BLaER1 treated with 17β-estradiol and CSF1 and Interleukin-3, amounts not matched to agents 10 nM and 100 nM (cell line): Measurements from ENCODE around the gene FAM135A.
A peak's percentile ranks its signal among the peaks of the same experiment; 100 is the strongest.

ENCODE experiments used
- H3K27ac ChIP-seq, 11 experiments: shearing (Covaris generic); formaldehyde crosslinking; 2 replicates each; pipeline ENCODE4 v1.8.1; 2022
- H3K27me3 ChIP-seq, 11 experiments: shearing (Covaris generic); formaldehyde crosslinking; 2 replicates each; pipeline ENCODE4 v1.8.1; 2022
- H3K36me3 ChIP-seq, 11 experiments: shearing (Covaris generic); formaldehyde crosslinking; 2 replicates each; pipeline ENCODE4 v1.8.1; 2022
- H3K4me1 ChIP-seq, 10 experiments: shearing (Covaris generic); formaldehyde crosslinking; 2 replicates each; pipeline ENCODE4 v1.8.1; 2022
- H3K4me2 ChIP-seq, 11 experiments: shearing (Covaris generic); formaldehyde crosslinking; 2 replicates each; pipeline ENCODE4 v1.8.1; 2022
- H3K4me3 ChIP-seq, 10 experiments: shearing (Covaris generic); formaldehyde crosslinking; 2 replicates each; pipeline ENCODE4 v1.8.1; 2022
- H3K9ac ChIP-seq, 11 experiments: shearing (Covaris generic); formaldehyde crosslinking; 2 replicates each; pipeline ENCODE4 v1.8.1; 2022
- H3K9me3 ChIP-seq, 11 experiments: shearing (Covaris generic); formaldehyde crosslinking; replicated peaks in 1 of 11; 2 replicates each; pipeline ENCODE4 v1.8.1; 2022
- H4K20me1 ChIP-seq, 11 experiments: shearing (Covaris generic); formaldehyde crosslinking; 2 replicates each; pipeline ENCODE4 v1.8.1; 2022
- Cebpa-rat ChIP-seq, 11 experiments: shearing (Covaris generic); IDR thresholded peaks; 2 replicates each; pipeline ENCODE4 v1.8.1; 2022

The FAM135A gene

DNA sequence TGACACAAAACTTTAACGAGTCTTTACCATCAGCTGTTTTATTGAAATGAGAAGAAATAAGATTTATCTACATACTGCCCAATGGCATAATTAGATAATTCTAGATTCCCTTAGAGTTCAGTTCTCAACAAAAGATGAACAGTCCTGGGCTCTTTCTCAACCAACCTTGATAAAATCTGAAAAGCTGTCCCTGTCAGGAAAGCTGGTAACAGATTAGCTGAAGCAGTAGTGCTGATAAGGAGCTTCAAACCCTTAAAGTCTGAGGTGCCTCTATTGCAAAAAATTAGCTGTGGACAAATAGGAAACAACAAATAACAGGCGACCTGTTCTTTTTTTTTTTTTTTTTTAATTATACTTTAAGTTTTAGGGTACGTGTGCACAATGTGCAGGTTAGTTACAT lies 35.9 kb upstream of the FAM135A start:
- H3K9ac ChIP-seq = no peak overlapping the region
- H3K4me2 ChIP-seq = no peak overlapping the region
- H3K9me3 ChIP-seq = no peaks in the 10 kb centered on the region
- no peak overlapping the region for H3K4me3 ChIP-seq
- no peaks in the 10 kb centered on the region for H4K20me1 ChIP-seq
- H3K4me1 ChIP-seq = peaks cover 0 to 12% (median 2%) of the 10 kb centered on the region in 10 experiments; a peak in 7 of 20 replicates
- no peaks in the 10 kb centered on the region for H3K36me3 ChIP-seq
- no peaks in the 10 kb centered on the region for H3K27me3 ChIP-seq
- TF ChIP-seq Cebpa-rat (IDR thresholded peaks at IDR 0.05) = no peak
- no peak overlapping the region for H3K27ac ChIP-seq

- no peak overlapping the region for H3K27ac ChIP-seq
- H3K9ac ChIP-seq = no peak overlapping the region
- peaks cover 0 to 12% (median 2%) of the 10 kb centered on the region in 10 experiments; a peak in 7 of 20 replicates for H3K4me1 ChIP-seq
- TF ChIP-seq Cebpa-rat (IDR thresholded peaks at IDR 0.05) = no peak
- H3K36me3 ChIP-seq = no peaks in the 10 kb centered on the region
- no peak overlapping the region for H3K4me3 ChIP-seq
- peak overlapping the region in 4 of 11 experiments; percentile 6 to 35 (median 23); a peak in 9 of 22 replicates for H3K4me2 ChIP-seq
- H3K9me3 ChIP-seq = no peaks in the 10 kb centered on the region
- no peaks in the 10 kb centered on the region for H4K20me1 ChIP-seq
- no peaks in the 10 kb centered on the region for H3K27me3 ChIP-seq
These were observed 33.8 kb upstream of the FAM135A start for GRCh38 chr6:70379473-70380013.

GRCh38 chr6:70380252-70380651 lies 33.1 kb upstream of the FAM135A start:
- H3K27ac ChIP-seq = no peak overlapping the region
- TF ChIP-seq Cebpa-rat (IDR thresholded peaks at IDR 0.05) = no peak
- H3K9me3 ChIP-seq = no peaks in the 10 kb centered on the region
- H3K9ac ChIP-seq = no peak overlapping the region
- H3K4me1 ChIP-seq = peaks cover 0 to 12% (median 4%) of the 10 kb centered on the region in 10 experiments; a peak in 13 of 20 replicates
- H3K4me3 ChIP-seq = no peak overlapping the region
- peak overlapping the region in 7 of 11 experiments; percentile 6 to 35 (median 24); a peak in 10 of 22 replicates for H3K4me2 ChIP-seq
- no peaks in the 10 kb centered on the region for H3K36me3 ChIP-seq
- H3K27me3 ChIP-seq = no peaks in the 10 kb centered on the region
- no peaks in the 10 kb centered on the region for H4K20me1 ChIP-seq

DNA sequence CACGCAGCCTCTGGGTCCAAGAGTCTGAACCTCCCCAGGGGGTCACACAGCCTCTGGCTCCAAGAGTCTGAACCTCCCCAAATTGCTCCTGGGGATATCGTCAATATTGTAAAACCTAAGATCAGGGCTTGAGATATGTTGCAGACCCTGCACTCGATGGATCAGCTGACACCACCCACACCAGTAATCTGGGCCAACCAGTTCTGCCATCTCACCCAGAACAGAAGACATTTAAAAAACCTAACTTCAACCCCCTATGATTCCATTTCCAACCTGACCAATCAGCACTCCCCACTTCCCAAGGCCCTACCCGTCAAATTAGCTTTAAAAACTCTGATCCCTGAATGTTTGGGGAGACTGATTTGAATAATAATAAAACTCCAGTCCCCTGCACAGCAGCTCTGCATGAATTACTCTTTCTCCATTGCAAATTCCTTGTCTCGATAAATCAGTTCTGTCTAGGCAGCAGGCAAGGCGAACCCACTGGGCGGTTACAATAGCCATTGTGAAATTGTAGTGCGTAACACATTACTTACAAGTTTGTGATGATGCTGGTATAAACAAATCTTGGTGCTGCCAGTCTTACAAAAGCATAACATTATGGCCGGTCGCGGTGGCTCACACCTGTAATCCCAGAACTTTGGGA lies 32.4 kb upstream of the FAM135A start:
- no peak overlapping the region for H3K27ac ChIP-seq
- no peaks in the 10 kb centered on the region for H4K20me1 ChIP-seq
- no peaks in the 10 kb centered on the region for H3K27me3 ChIP-seq
- peaks cover 0 to 12% (median 8%) of the 10 kb centered on the region in 10 experiments; a peak in 13 of 20 replicates for H3K4me1 ChIP-seq
- H3K36me3 ChIP-seq = no peaks in the 10 kb centered on the region
- H3K9me3 ChIP-seq = no peaks in the 10 kb centered on the region
- H3K4me2 ChIP-seq = peak overlapping the region in 1 of 11 experiments; percentile 34; a peak in 1 of 22 replicates
- H3K9ac ChIP-seq = no peak overlapping the region
- no peak overlapping the region for H3K4me3 ChIP-seq
- no peak for TF ChIP-seq Cebpa-rat (IDR thresholded peaks at IDR 0.05)

DNA sequence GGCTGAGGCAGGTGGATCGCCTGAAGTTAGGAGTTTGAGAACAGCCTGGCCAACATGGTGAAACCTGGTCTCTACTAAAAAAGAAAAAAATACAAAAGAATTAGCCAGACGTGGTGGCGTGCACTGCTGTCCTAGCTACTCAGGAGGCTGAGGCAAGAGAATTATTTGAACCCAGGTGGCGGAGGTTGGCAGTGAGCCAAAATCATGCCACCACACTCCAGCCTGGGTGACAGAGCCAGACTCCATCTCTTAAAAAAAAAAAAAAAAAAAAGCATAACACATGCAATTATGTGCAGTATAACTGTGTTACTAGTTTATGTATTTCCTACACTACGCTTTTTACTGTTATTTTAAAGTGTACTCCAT lies 31.9 kb upstream of the FAM135A start:
- no peaks in the 10 kb centered on the region for H3K36me3 ChIP-seq
- no peaks in the 10 kb centered on the region for H3K27me3 ChIP-seq
- H3K9me3 ChIP-seq = no peaks in the 10 kb centered on the region
- no peak overlapping the region for H3K4me3 ChIP-seq
- no peaks in the 10 kb centered on the region for H4K20me1 ChIP-seq
- no peak overlapping the region for H3K9ac ChIP-seq
- H3K4me1 ChIP-seq = peaks cover 0 to 15% (median 8%) of the 10 kb centered on the region in 10 experiments; a peak in 13 of 20 replicates
- TF ChIP-seq Cebpa-rat (IDR thresholded peaks at IDR 0.05) = no peak
- no peak overlapping the region for H3K4me2 ChIP-seq
- no peak overlapping the region for H3K27ac ChIP-seq

DNA sequence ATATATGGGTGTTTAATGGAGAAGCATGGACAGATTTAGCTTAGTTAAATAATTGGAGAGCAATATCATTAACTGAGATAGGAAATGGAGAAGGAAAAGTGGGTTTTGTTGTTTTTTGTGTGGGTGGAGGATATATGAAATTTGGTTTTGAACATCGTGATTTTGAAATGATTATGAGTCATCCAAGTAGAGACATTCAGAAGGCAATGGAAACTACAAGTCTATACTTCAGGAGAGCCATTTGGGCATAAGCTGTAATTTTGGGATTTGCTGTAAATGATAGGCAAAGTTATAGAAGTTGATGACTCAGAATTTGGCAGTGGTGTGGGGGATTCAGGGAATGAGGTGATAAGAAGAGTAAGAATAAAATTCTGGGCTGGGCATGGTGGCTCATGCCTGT lies 27.4 kb upstream of the FAM135A start:
- H3K4me3 ChIP-seq = no peak overlapping the region
- H3K27me3 ChIP-seq = no peaks in the 10 kb centered on the region
- peak overlapping the region in 5 of 11 experiments; percentile 5 to 75 (median 41); a peak in 9 of 22 replicates for H3K4me2 ChIP-seq
- no peaks in the 10 kb centered on the region for H3K36me3 ChIP-seq
- no peaks in the 10 kb centered on the region for H3K9me3 ChIP-seq
- H3K9ac ChIP-seq = no peak overlapping the region
- H3K27ac ChIP-seq = peak overlapping the region in 1 of 11 experiments; percentile 33; a peak in 3 of 22 replicates
- TF ChIP-seq Cebpa-rat (IDR thresholded peaks at IDR 0.05) = no peak
- H3K4me1 ChIP-seq = peaks cover 0 to 22% (median 0%) of the 10 kb centered on the region in 10 experiments; a peak in 6 of 20 replicates
- H4K20me1 ChIP-seq = no peaks in the 10 kb centered on the region

GRCh38 chr6:70388814-70389213 lies 24.5 kb upstream of the FAM135A start:
- Histone ChIP-seq H3K36me3 (no peaks in the 10 kb centered on the region), H3K27ac (no peak overlapping the region), H3K27me3 (no peaks in the 10 kb centered on the region), H3K4me1 (peaks cover 0 to 27% (median 0%) of the 10 kb centered on the region in 10 experiments; a peak in 6 of 20 replicates), H3K4me3 (no peak overlapping the region), H4K20me1 (no peaks in the 10 kb centered on the region), H3K9me3 (peaks cover 0 to 9% (median 0%) of the 10 kb centered on the region in 11 experiments; a peak in 5 of 22 replicates), H3K4me2 (no peak overlapping the region), H3K9ac (no peak overlapping the region)
- TF ChIP-seq Cebpa-rat (IDR thresholded peaks at IDR 0.05) = no peak

GRCh38 chr6:70389261-70389660 lies 24.0 kb upstream of the FAM135A start:
- no peak overlapping the region for H3K4me2 ChIP-seq
- H4K20me1 ChIP-seq = no peaks in the 10 kb centered on the region
- peaks cover 0 to 27% (median 0%) of the 10 kb centered on the region in 10 experiments; a peak in 6 of 20 replicates for H3K4me1 ChIP-seq
- H3K27me3 ChIP-seq = no peaks in the 10 kb centered on the region
- no peak overlapping the region for H3K9ac ChIP-seq
- H3K36me3 ChIP-seq = no peaks in the 10 kb centered on the region
- H3K4me3 ChIP-seq = no peak overlapping the region
- peaks cover 0 to 12% (median 0%) of the 10 kb centered on the region in 11 experiments; a peak in 5 of 22 replicates for H3K9me3 ChIP-seq
- H3K27ac ChIP-seq = no peak overlapping the region
- no peak for TF ChIP-seq Cebpa-rat (IDR thresholded peaks at IDR 0.05)

DNA sequence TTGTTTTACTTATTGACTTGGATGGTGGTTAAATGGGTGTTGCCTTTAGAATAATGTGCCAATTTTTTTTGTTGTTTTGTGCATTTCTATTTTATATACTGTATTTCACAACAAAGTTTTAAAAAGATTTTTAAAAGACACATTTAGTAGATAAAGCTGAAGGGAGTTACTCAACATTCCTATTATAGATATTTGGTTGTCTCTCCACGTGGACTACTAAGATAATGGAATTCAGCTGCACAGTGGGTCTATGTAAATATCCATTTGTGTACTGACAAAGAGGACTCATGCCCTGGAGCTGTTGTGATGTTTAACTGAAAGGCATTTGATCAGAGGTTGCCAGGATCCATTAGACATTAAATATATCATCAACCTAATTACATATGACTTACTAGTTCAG lies 23.2 kb upstream of the FAM135A start:
- Histone ChIP-seq H3K4me3 (no peak overlapping the region), H3K9ac (no peak overlapping the region), H3K4me2 (0 out of 22 replicates have a peak overlapping the region, but pooled peaks of 1 of the 11 experiments have one; percentile 15), H3K27me3 (no peaks in the 10 kb centered on the region), H3K27ac (no peak overlapping the region), H3K36me3 (no peaks in the 10 kb centered on the region), H3K4me1 (peaks cover 0 to 31% (median 0%) of the 10 kb centered on the region in 10 experiments; a peak in 6 of 20 replicates), H3K9me3 (peaks cover 0 to 12% (median 0%) of the 10 kb centered on the region in 11 experiments; a peak in 5 of 22 replicates), H4K20me1 (no peaks in the 10 kb centered on the region)
- no peak for TF ChIP-seq Cebpa-rat (IDR thresholded peaks at IDR 0.05)
